ENCODE data around the gene RNF133.

GRCh38 chr7:122652876-122653275, 46.0 kb downstream of the RNF133 start:
- no peak for TF ChIP-seq EP300 (IDR thresholded peaks at IDR 0.05; ENCODE audit: low read depth)
- TF ChIP-seq CTCF (IDR thresholded peaks at IDR 0.05) = no peak
- TF ChIP-seq POLR2A (IDR thresholded peaks at IDR 0.05) = no peak
- TF ChIP-seq POLR2AphosphoS5 (IDR thresholded peaks at IDR 0.05) = no peak

Measured in transverse colon (tissue), 4 donors.